OCI-LY3 (cell line): ENCODE measurements around the gene SNN.

Experiments used
- H2AFZ ChIP-seq: fragments of 200-600, 300-600 bp; shearing (Covaris generic); 2 replicates; pipeline ENCODE4 v1.6.0; 2014; ENCODE audit warnings: antibody characterized with exemption, low read depth, low read length
- H3K27ac ChIP-seq: fragments of 200-600, 300-600 bp; sonication (generic); 2 replicates; pipeline ENCODE4 v1.5.1; 2014; ENCODE audit warnings: mild to moderate bottlenecking, low read length, moderate library complexity, mixed read lengths
- H3K27me3 ChIP-seq: fragments of 200-600, 300-600 bp; sonication (generic); 2 replicates; pipeline ENCODE4 v1.6.1; 2014; ENCODE audit warnings: low read depth, low read length, mixed read lengths
- H3K36me3 ChIP-seq: fragments of 200-600, 300-600 bp; sonication (generic); replicated peaks from 2 replicates; pipeline ENCODE3; 2014; ENCODE audit warnings: low read depth, low read length, mixed read lengths
- H3K4me1 ChIP-seq: fragments of 300-600, 200-600 bp; sonication (generic); 2 replicates; pipeline ENCODE4 v1.6.1; 2014; ENCODE audit warnings: low read length, mixed read lengths
- H3K4me2 ChIP-seq: fragments of 200-600, 300-600 bp; sonication (generic); 2 replicates; pipeline ENCODE4 v1.6.1; 2014; ENCODE audit warnings: low read length, mixed read lengths
- H3K4me3 ChIP-seq: fragments of 300-600, 200-600 bp; sonication (generic); 2 replicates; pipeline ENCODE4 v1.5.1; 2014; ENCODE audit warnings: antibody characterized with exemption, mild to moderate bottlenecking, low read length, moderate library complexity
- H3K79me2 ChIP-seq: fragments of 300-600, 200-600 bp; shearing (Covaris generic); 2 replicates; pipeline ENCODE4 v1.6.1; 2014; ENCODE audit warnings: mild to moderate bottlenecking, low read length, mixed read lengths
- H3K9ac ChIP-seq: fragments of 300-600, 200-600 bp; shearing (Covaris generic); 2 replicates; pipeline ENCODE4 v1.6.0; 2014; ENCODE audit warnings: mild to moderate bottlenecking, low read length, moderate library complexity
- H3K9me3 ChIP-seq: fragments of 200-600, 300-600 bp; shearing (Covaris generic); 2 replicates; pipeline ENCODE4 v1.6.1; 2014; ENCODE audit warnings: low read length, mixed read lengths; ENCODE audit not compliant: insufficient read depth
- H4K20me1 ChIP-seq: fragments of 200-600, 300-600 bp; sonication (generic); 2 replicates; pipeline ENCODE4 v1.6.1; 2016; ENCODE audit warnings: low read length, mixed read lengths; ENCODE audit not compliant: insufficient read depth
- EZH2phosphoT487 ChIP-seq: fragments of 200-600 bp; shearing (Covaris generic); IDR thresholded peaks from 2 replicates; pipeline ENCODE4 v1.6.1; 2018; ENCODE audit warnings: antibody characterized with exemption, mixed run types, low read depth
- TF ChIP-seq, protein P1 (sequence below): fragments of 200-600, 300-600 bp; sonication (generic); IDR thresholded peaks from 2 replicates; pipeline ENCODE4 v1.5.1; 2014; ENCODE audit warnings: antibody characterized with exemption, low read length, low read depth

The SNN gene

DNA sequence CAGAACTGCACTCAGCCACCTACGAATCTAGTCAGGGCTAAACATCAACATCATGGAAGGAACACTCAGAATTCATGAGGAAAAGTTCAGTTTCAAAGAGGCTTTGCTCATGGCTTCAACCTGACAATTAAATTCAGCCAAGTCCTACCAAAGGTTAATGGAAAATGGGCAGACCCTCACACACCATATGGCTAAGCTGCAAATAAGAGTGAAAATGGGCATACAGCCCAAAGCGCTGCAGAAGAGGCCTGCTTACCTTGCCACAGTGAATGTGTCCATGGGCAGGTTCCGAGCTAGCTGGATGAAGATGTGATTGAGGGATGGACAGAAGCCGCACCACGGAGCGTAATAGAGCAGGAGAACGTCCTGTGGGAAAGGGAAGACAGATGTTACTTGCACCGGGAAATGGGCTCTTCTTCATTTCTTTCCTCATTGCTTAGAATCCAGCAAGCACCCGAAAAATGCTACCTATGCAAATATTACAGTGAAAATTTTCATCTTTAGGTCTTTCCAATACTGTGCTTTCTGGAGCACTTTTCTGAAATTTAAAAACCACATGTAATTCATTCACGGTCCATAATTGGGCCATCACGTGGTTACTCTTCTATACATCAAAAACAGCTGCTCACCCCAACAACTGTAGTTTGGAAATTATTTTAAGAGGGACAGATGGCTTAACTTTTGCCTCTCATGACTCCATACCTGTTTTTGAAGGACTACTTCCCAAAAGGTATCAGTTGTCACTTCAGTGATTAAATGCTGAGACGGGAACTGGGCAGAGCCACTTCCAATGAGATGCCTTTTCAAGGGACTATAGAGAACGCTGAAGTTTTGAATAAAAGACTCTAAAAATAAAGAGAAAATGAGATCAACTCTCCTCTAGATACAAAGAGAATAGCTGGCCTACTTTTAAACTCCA is 19.6 kb downstream of the SNN start:
- Histone ChIP-seq H3K4me3 (peak overlapping the region; percentile 35; the same call in 1 of the 2 replicates), H3K79me2 (peaks cover 78% of the 10 kb centered on the region), H4K20me1 (peaks cover 6% of the 10 kb centered on the region), H3K27ac (peak overlapping the region; percentile 91), H3K9me3 (no peaks in the 10 kb centered on the region), H3K4me1 (peaks cover 88% of the 10 kb centered on the region), H3K4me2 (peak overlapping the region; percentile 68), H3K27me3 (no peaks in the 10 kb centered on the region), H3K36me3 (peaks cover 67% of the 10 kb centered on the region), H3K9ac (peak overlapping the region; percentile 52), H2AFZ (no peak overlapping the region)
- TF ChIP-seq, protein P1, sequence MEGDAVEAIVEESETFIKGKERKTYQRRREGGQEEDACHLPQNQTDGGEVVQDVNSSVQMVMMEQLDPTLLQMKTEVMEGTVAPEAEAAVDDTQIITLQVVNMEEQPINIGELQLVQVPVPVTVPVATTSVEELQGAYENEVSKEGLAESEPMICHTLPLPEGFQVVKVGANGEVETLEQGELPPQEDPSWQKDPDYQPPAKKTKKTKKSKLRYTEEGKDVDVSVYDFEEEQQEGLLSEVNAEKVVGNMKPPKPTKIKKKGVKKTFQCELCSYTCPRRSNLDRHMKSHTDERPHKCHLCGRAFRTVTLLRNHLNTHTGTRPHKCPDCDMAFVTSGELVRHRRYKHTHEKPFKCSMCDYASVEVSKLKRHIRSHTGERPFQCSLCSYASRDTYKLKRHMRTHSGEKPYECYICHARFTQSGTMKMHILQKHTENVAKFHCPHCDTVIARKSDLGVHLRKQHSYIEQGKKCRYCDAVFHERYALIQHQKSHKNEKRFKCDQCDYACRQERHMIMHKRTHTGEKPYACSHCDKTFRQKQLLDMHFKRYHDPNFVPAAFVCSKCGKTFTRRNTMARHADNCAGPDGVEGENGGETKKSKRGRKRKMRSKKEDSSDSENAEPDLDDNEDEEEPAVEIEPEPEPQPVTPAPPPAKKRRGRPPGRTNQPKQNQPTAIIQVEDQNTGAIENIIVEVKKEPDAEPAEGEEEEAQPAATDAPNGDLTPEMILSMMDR: no peak
- TF ChIP-seq EZH2phosphoT487: no peak

DNA sequence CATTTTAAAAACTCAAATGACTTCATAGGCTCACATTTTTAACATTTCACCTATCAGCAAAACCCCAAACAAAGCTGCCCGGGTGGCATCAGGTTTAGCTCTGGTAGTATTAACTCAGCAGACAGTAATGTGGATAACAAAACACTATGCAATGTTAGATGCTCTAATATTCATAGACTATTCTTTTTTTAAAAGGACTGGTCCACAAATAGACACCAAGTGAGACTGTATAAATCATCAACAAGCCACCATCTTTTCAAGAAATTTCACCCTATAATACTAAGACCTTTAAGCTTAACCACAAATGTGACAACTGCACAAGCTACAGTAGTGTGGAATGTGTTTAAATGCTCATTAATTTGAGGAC is 20.2 kb downstream of the SNN start:
- peak overlapping the region; percentile 68 for H3K4me2 ChIP-seq
- H3K9ac ChIP-seq: peak overlapping the region; percentile 52
- no peaks in the 10 kb centered on the region for H3K9me3 ChIP-seq
- peaks cover under 1% of the 10 kb centered on the region; the same call in 1 of the 2 replicates for H4K20me1 ChIP-seq
- peaks cover 76% of the 10 kb centered on the region for H3K79me2 ChIP-seq
- H3K4me3 ChIP-seq: peak overlapping the region; percentile 35
- H3K27me3 ChIP-seq: no peaks in the 10 kb centered on the region
- TF ChIP-seq, protein P1: no peak
- TF ChIP-seq EZH2phosphoT487: no peak
- peaks cover 67% of the 10 kb centered on the region for H3K36me3 ChIP-seq
- H3K27ac ChIP-seq: peak overlapping the region; percentile 91
- peaks cover 86% of the 10 kb centered on the region for H3K4me1 ChIP-seq
- no peak overlapping the region for H2AFZ ChIP-seq

DNA sequence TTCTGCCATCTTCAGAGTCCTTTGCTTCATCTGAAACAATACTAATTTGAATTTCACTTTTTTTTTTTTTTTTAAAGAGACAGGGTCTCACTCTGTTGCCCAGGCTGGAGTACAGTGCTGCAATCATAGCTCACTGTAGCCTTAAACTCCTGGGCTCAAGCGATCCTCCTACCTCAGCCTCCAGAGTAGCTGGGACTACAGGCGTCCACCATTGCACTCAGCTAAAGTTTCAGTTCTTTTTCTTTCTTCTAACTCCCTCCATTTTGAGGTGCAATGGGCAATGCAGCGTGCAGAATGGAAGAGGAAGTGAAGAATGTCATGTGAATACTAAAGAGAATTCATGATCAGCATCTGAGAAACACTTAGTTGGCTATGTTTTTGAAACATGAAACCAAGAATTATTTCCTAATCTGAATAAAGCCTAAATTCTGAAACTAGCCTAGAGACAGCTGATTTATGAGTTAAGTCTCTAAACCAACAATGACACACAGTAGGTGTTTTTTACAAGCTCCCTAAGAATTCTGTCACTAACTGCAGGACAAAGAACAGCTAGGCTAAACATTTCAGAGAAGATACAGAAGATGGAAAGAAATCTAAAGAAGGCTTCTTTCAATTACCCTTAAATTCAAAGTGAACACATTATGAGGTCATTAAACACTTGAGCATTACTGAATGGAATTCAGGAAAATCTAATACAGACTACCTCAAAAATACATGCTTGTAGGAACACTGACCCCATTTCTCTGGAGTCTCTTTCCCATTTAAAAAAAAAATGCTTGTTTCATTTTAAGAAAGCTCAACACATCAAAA is 21.0 kb downstream of the SNN start:
- Histone ChIP-seq H3K27ac (peak overlapping the region; percentile 91), H3K27me3 (no peaks in the 10 kb centered on the region), H3K4me1 (peaks cover 78% of the 10 kb centered on the region), H3K9ac (peak overlapping the region; percentile 68; the same call in 1 of the 2 replicates), H3K79me2 (peaks cover 76% of the 10 kb centered on the region), H4K20me1 (no peaks in the 10 kb centered on the region), H2AFZ (no peak overlapping the region), H3K4me2 (peak overlapping the region; percentile 68), H3K4me3 (peak overlapping the region; percentile 41), H3K9me3 (no peaks in the 10 kb centered on the region), H3K36me3 (peaks cover 63% of the 10 kb centered on the region)
- no peak for TF ChIP-seq EZH2phosphoT487
- TF ChIP-seq, protein P1: no peak

- Histone ChIP-seq H4K20me1 (no peaks in the 10 kb centered on the region), H3K9me3 (no peaks in the 10 kb centered on the region), H2AFZ (no peak overlapping the region), H3K79me2 (peaks cover 78% of the 10 kb centered on the region), H3K27ac (peak overlapping the region; percentile 91), H3K4me2 (peak overlapping the region; percentile 64), H3K4me3 (peak overlapping the region; percentile 32), H3K36me3 (peaks cover 64% of the 10 kb centered on the region), H3K9ac (peak overlapping the region; percentile 68; the same call in 1 of the 2 replicates), H3K27me3 (no peaks in the 10 kb centered on the region), H3K4me1 (peaks cover 68% of the 10 kb centered on the region)
- TF ChIP-seq, protein P1: no peak
- no peak for TF ChIP-seq EZH2phosphoT487
Measured at GRCh38 chr16:11691235-11691634, 23.0 kb downstream of the SNN start.
